HL-60 (cell line): ENCODE measurements around the gene OIT3.
"Not testable (repeated sequence)": the region's sequence is repeated elsewhere in the genome, so short reads cannot be mapped to it uniquely, and the experiment has no call there.

Experiments
- POLR2AphosphoS5 ChIP-seq: IDR thresholded peaks from 2 replicates; pipeline ENCODE4 v1.6.1; 2012; ENCODE audit warnings: low read depth
- TF ChIP-seq, protein P1 (sequence below): IDR thresholded peaks from one replicate; pipeline ENCODE4 v1.5.1; 2011; ENCODE audit warnings: low read length, control low read depth, inconsistent platforms; ENCODE audit not compliant: insufficient read depth

- TF ChIP-seq POLR2AphosphoS5, result not testable (repeated sequence)
- TF ChIP-seq, protein P1, sequence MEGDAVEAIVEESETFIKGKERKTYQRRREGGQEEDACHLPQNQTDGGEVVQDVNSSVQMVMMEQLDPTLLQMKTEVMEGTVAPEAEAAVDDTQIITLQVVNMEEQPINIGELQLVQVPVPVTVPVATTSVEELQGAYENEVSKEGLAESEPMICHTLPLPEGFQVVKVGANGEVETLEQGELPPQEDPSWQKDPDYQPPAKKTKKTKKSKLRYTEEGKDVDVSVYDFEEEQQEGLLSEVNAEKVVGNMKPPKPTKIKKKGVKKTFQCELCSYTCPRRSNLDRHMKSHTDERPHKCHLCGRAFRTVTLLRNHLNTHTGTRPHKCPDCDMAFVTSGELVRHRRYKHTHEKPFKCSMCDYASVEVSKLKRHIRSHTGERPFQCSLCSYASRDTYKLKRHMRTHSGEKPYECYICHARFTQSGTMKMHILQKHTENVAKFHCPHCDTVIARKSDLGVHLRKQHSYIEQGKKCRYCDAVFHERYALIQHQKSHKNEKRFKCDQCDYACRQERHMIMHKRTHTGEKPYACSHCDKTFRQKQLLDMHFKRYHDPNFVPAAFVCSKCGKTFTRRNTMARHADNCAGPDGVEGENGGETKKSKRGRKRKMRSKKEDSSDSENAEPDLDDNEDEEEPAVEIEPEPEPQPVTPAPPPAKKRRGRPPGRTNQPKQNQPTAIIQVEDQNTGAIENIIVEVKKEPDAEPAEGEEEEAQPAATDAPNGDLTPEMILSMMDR, result not testable (repeated sequence)
Measured at GRCh38 chr10:72903941-72904446, 10.5 kb downstream of the OIT3 start.
